ENCODE results near the gene GCC1.

Gene GCC1

GRCh38 chr7:127591591-127591990 is 6.2 kb upstream of the GCC1 start:
- TF ChIP-seq SIN3A (IDR thresholded peaks at IDR 0.05; ENCODE audit: borderline replicate concordance, insufficient read depth, low read length) = no peak
- no peak for TF ChIP-seq REST (IDR thresholded peaks at IDR 0.05; ENCODE audit: insufficient read depth in 1 of 2, low read depth in 2 of 2, low read length in 2 of 2)
- no peak for TF ChIP-seq FOXP2 (optimal IDR thresholded peaks at IDR 0.05; ENCODE audit: borderline replicate concordance, extremely low read depth, extremely low read length, insufficient read depth)
- no peak for TF ChIP-seq TAF1 (IDR thresholded peaks at IDR 0.05; ENCODE audit: borderline replicate concordance, insufficient read depth, low read length)
- TF ChIP-seq POLR2AphosphoS5 (IDR thresholded peaks at IDR 0.05; ENCODE audit: low read depth, low read length) = no peak

GRCh38 chr7:127591189-127591588 is 5.8 kb upstream of the GCC1 start:
- TF ChIP-seq SIN3A (IDR thresholded peaks at IDR 0.05; ENCODE audit: borderline replicate concordance, insufficient read depth, low read length) (no peak), TAF1 (IDR thresholded peaks at IDR 0.05; ENCODE audit: borderline replicate concordance, insufficient read depth, low read length) (no peak), POLR2AphosphoS5 (IDR thresholded peaks at IDR 0.05; ENCODE audit: low read depth, low read length) (no peak), REST (IDR thresholded peaks at IDR 0.05; ENCODE audit: insufficient read depth in 1 of 2, low read depth in 2 of 2, low read length in 2 of 2) (no peak), FOXP2 (optimal IDR thresholded peaks at IDR 0.05; ENCODE audit: borderline replicate concordance, extremely low read depth, extremely low read length, insufficient read depth) (no peak)

GRCh38 chr7:127589896-127590295 is 4.5 kb upstream of the GCC1 start:
- TF ChIP-seq TAF1 (IDR thresholded peaks at IDR 0.05; ENCODE audit: borderline replicate concordance, insufficient read depth, low read length) = no peak
- TF ChIP-seq POLR2AphosphoS5 (IDR thresholded peaks at IDR 0.05; ENCODE audit: low read depth, low read length) = no peak
- no peak for TF ChIP-seq REST (IDR thresholded peaks at IDR 0.05; ENCODE audit: insufficient read depth in 1 of 2, low read depth in 2 of 2, low read length in 2 of 2)
- no peak for TF ChIP-seq SIN3A (IDR thresholded peaks at IDR 0.05; ENCODE audit: borderline replicate concordance, insufficient read depth, low read length)
- TF ChIP-seq FOXP2 (optimal IDR thresholded peaks at IDR 0.05; ENCODE audit: borderline replicate concordance, extremely low read depth, extremely low read length, insufficient read depth) = no peak

GRCh38 chr7:127588697-127589482 is 3.5 kb upstream of the GCC1 start:
- no peak for TF ChIP-seq SIN3A (IDR thresholded peaks at IDR 0.05; ENCODE audit: borderline replicate concordance, insufficient read depth, low read length)
- no peak for TF ChIP-seq REST (IDR thresholded peaks at IDR 0.05; ENCODE audit: insufficient read depth in 1 of 2, low read depth in 2 of 2, low read length in 2 of 2)
- no peak for TF ChIP-seq FOXP2 (optimal IDR thresholded peaks at IDR 0.05; ENCODE audit: borderline replicate concordance, extremely low read depth, extremely low read length, insufficient read depth)
- no peak for TF ChIP-seq POLR2AphosphoS5 (IDR thresholded peaks at IDR 0.05; ENCODE audit: low read depth, low read length)
- TF ChIP-seq TAF1 (IDR thresholded peaks at IDR 0.05; ENCODE audit: borderline replicate concordance, insufficient read depth, low read length) = no peak

Measured in PFSK-1 (cell line).